NT2/D1 (cell line): Measurements from ENCODE around the gene CCT6A.

ENCODE experiments used
- YY1 ChIP-seq: IDR thresholded peaks from 2 replicates; pipeline ENCODE4 v1.6.1; 2011; ENCODE audit not compliant: insufficient read length, insufficient read depth
- ZNF274 ChIP-seq: IDR thresholded peaks from 2 replicates; pipeline ENCODE4 v1.6.1; 2011; ENCODE audit warnings: mild to moderate bottlenecking, low read depth, low read length

- TF ChIP-seq ZNF274 (no peak), YY1 (no peak)
These were observed 41.9 kb upstream of the CCT6A start for GRCh38 chr7:56009695-56010094.
